HCT116 (cell line): ENCODE data around the gene RAD51D.

ENCODE experiments used
- CEBPB ChIP-seq: IDR thresholded peaks from 2 replicates; pipeline ENCODE4 v1.6.1; 2012; ENCODE audit warnings: low read depth
- JUND ChIP-seq: IDR thresholded peaks from 2 replicates; pipeline ENCODE4 v1.6.1; 2012
- POLR2A ChIP-seq: IDR thresholded peaks from 2 replicates; pipeline ENCODE4 v1.7.0; 2011; ENCODE audit warnings: borderline replicate concordance; ENCODE audit not compliant: insufficient read depth, insufficient read length; ENCODE audit errors: extremely low read depth
- POLR2AphosphoS5 ChIP-seq: IDR thresholded peaks from 2 replicates; pipeline ENCODE4 v1.6.1; 2011; ENCODE audit warnings: mild to moderate bottlenecking, low read depth, low read length, moderate library complexity
- RAD21 ChIP-seq: IDR thresholded peaks from 2 replicates; pipeline ENCODE4 v1.6.1; 2012; ENCODE audit warnings: low read depth, mild to moderate bottlenecking
- SIN3A ChIP-seq: IDR thresholded peaks from 2 replicates; pipeline ENCODE4 v1.6.1; 2012; ENCODE audit warnings: low read depth
- SP1 ChIP-seq: IDR thresholded peaks from 2 replicates; pipeline ENCODE4 v1.6.1; 2012; ENCODE audit warnings: low read depth
- SRF ChIP-seq: IDR thresholded peaks from 2 replicates; pipeline ENCODE4 v1.6.1; 2012; ENCODE audit warnings: low read depth
- YY1 ChIP-seq: IDR thresholded peaks from 2 replicates; pipeline ENCODE4 v1.6.1; 2011; ENCODE audit warnings: low read length, low read depth, moderate library complexity, mild to moderate bottlenecking; ENCODE audit not compliant: insufficient replicate concordance; ENCODE audit errors: extremely low read depth
- TF ChIP-seq, protein P1 (sequence below), 3 experiments: fragments of 200-600 bp in 1 of 3; sonication (generic) in 1 of 3; IDR thresholded peaks in 2 of 3; conservative IDR thresholded peaks in 1 of 3; 2 replicates each; pipeline ENCODE4 v1.5.1; 2012 to 2017; ENCODE audit warnings: low read depth in 2 of 3, low read length in 2 of 3, antibody characterized with exemption in 1 of 3, borderline replicate concordance in 1 of 3, control low read depth in 1 of 3, mild to moderate bottlenecking in 1 of 3, mixed read lengths in 1 of 3, mixed run types in 1 of 3, moderate library complexity in 1 of 3; ENCODE audit not compliant: insufficient read depth in 1 of 3

- TF ChIP-seq JUND = peak; percentile 71
- TF ChIP-seq, protein P1, sequence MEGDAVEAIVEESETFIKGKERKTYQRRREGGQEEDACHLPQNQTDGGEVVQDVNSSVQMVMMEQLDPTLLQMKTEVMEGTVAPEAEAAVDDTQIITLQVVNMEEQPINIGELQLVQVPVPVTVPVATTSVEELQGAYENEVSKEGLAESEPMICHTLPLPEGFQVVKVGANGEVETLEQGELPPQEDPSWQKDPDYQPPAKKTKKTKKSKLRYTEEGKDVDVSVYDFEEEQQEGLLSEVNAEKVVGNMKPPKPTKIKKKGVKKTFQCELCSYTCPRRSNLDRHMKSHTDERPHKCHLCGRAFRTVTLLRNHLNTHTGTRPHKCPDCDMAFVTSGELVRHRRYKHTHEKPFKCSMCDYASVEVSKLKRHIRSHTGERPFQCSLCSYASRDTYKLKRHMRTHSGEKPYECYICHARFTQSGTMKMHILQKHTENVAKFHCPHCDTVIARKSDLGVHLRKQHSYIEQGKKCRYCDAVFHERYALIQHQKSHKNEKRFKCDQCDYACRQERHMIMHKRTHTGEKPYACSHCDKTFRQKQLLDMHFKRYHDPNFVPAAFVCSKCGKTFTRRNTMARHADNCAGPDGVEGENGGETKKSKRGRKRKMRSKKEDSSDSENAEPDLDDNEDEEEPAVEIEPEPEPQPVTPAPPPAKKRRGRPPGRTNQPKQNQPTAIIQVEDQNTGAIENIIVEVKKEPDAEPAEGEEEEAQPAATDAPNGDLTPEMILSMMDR (IDR thresholded peaks at IDR 0.05 in 2 of 3, conservative IDR thresholded peaks at IDR 0.05 in 1 of 3; ENCODE audit: borderline replicate concordance in 1 of 3, insufficient read depth in 1 of 3, low read depth in 2 of 3, low read length in 2 of 3) = no peak
- no peak for TF ChIP-seq POLR2A
- peak; percentile 70; the same call in 1 of the 2 replicates for TF ChIP-seq SIN3A
- no peak for TF ChIP-seq YY1
- TF ChIP-seq CEBPB = peak; percentile 97
- TF ChIP-seq POLR2AphosphoS5 = peak; percentile 42; the same call in 1 of the 2 replicates
- peak; percentile 17; the same call in 1 of the 2 replicates for TF ChIP-seq RAD21
- TF ChIP-seq SRF = no peak; the same call in 1 of the 2 replicates
- peak; percentile 68 for TF ChIP-seq SP1
Observed at GRCh38 chr17:35094902-35095301, 24.8 kb downstream of the RAD51D start.
